Panc1 (cell line): ENCODE data around the gene SLC44A1. TPM values are rescaled to one million over a fixed set of nuclear protein-coding genes. Genes with fewer than 3 reads are reported as not detected.

ENCODE experiments used
- ATAC-seq: fragments of 200-7000 bp; cut with Tn5 transposase; 2 replicates; pipeline ENCODE4 v1.9.1; 2020; ENCODE audit warnings: mild to moderate bottlenecking, moderate library complexity
- BruUV-seq: library from RNA; stranded (reverse); fragments of 400-500 nt; replicated peaks from 2 replicates; lab custom pipeline; 2021; lab: Mats Ljungman, UMichigan
- CTCF ChIA-PET: fragments of 300-600 bp; sonication (Branson Sonifier 250); formaldehyde crosslinking; loops from one replicate; lab custom pipeline; 2022; ENCODE audit warnings: antibody characterized with exemption; lab: Charles Lee
- POLR2A ChIA-PET: fragments of 300-600 bp; sonication (Branson Sonifier 250); formaldehyde crosslinking; loops from one replicate; lab custom pipeline; 2022; ENCODE audit warnings: antibody characterized with exemption; lab: Charles Lee
- DNase-seq: peaks from one replicate; pipeline ENCODE4 v3.0.0-alpha.2; 2010; ENCODE audit warnings: low read depth, low spot score
- H3K27ac ChIP-seq: 2 replicates; pipeline ENCODE4 v1.5.1; 2011; ENCODE audit warnings: mild to moderate bottlenecking, low read length, inconsistent platforms
- H3K27me3 ChIP-seq: fragments of 200-500 bp; sonication (Bioruptor generic); 2 replicates; pipeline ENCODE4 v1.6.0; 2014; ENCODE audit warnings: low read length, inconsistent platforms; ENCODE audit not compliant: control insufficient read depth, insufficient read depth
- H3K36me3 ChIP-seq: fragments of 200-500 bp; sonication (Bioruptor generic); 2 replicates; pipeline ENCODE4 v1.5.1; 2014; ENCODE audit warnings: inconsistent platforms, mild to moderate bottlenecking, low read length, moderate library complexity; ENCODE audit not compliant: control insufficient read depth, insufficient read depth
- H3K4me1 ChIP-seq: 2 replicates; pipeline ENCODE4 v1.5.1; 2011; ENCODE audit warnings: inconsistent platforms, mild to moderate bottlenecking, low read length, moderate library complexity; ENCODE audit not compliant: control insufficient read depth, insufficient read depth
- H3K4me3 ChIP-seq, 2 experiments: 2 replicates each; pipeline ENCODE4 v1.5.1; 2011 to 2012; ENCODE audit warnings: low read depth in 2 of 2, low read length in 2 of 2, mild to moderate bottlenecking in 2 of 2, inconsistent platforms in 1 of 2, moderate library complexity in 1 of 2
- H3K9me3 ChIP-seq: fragments of 200-500 bp; sonication (Bioruptor generic); 2 replicates; pipeline ENCODE4 v1.5.1; 2014; ENCODE audit warnings: low read depth, mild to moderate bottlenecking, inconsistent platforms, low read length, moderate library complexity; ENCODE audit not compliant: control insufficient read depth, insufficient read depth
- CTCF ChIP-seq: fragments of 450-650 bp; IDR thresholded peaks from 2 replicates; pipeline ENCODE4 v1.5.1; 2017; ENCODE audit warnings: mild to moderate bottlenecking
- POLR2AphosphoS5 ChIP-seq: IDR thresholded peaks from 2 replicates; pipeline ENCODE4 v1.6.1; 2012; ENCODE audit warnings: mild to moderate bottlenecking, low read depth, low read length, moderate library complexity
- REST ChIP-seq, 2 experiments: IDR thresholded peaks; 2 replicates each; pipeline ENCODE4 v1.6.1; 2011 to 2012; ENCODE audit warnings: low read depth in 2 of 2, control low read depth in 1 of 2, low read length in 1 of 2, mild to moderate bottlenecking in 1 of 2, moderate library complexity in 1 of 2; ENCODE audit not compliant: insufficient read depth in 1 of 2
- SIN3A ChIP-seq: IDR thresholded peaks from 2 replicates; pipeline ENCODE4 v1.6.1; 2012; ENCODE audit warnings: low read depth, mild to moderate bottlenecking, low read length, moderate library complexity, borderline replicate concordance; ENCODE audit not compliant: insufficient read depth
- TCF7L2 ChIP-seq: IDR thresholded peaks from 2 replicates; pipeline ENCODE4 v1.6.1; 2011; ENCODE audit warnings: mild to moderate bottlenecking, low read depth, low read length, inconsistent platforms
- in situ Hi-C: cut with HindIII; loops from 2 replicates; pipeline ENCODE4 v1.10.0; 2016; ENCODE audit warnings: low sequenced_read_pairs, low pct_unique_long_range_greater_than_20kb
- intact Hi-C: fragments of 100-400 bp; cut with micrococcal nuclease; formaldehyde crosslinking; loops from one replicate; pipeline ENCODE4 v1.10.0; 2022; ENCODE audit not compliant: unreplicated experiment
- total RNA-seq: library from RNA; stranded (reverse); gene quantifications from one replicate; pipeline ENCODE4 v1.2.1, GENCODE V29; 2021; ENCODE audit not compliant: unreplicated experiment

The SLC44A1 gene
- total RNA-seq, 1 experiment from 2014 or later, result 8.7 TPM

- in situ Hi-C loops (no loop called here), intact Hi-C loops (no loop called here)
- no peaks in the 10 kb centered on the region for H3K36me3 ChIP-seq
- no peaks in the 10 kb centered on the region for H3K4me1 ChIP-seq
- H3K9me3 ChIP-seq, result no peaks in the 10 kb centered on the region
- ATAC-seq (no peak), DNase-seq (no peak)
- H3K4me3 ChIP-seq, result no peak overlapping the region
- no peaks in the 10 kb centered on the region for H3K27me3 ChIP-seq
- BruUV-seq, result no TSS peak
- no peak overlapping the region for H3K27ac ChIP-seq
- TF ChIP-seq REST (IDR thresholded peaks at IDR 0.05; ENCODE audit: insufficient read depth in 1 of 2, low read depth in 2 of 2, low read length in 1 of 2) (no peak), POLR2AphosphoS5 (no peak), TCF7L2 (no peak), CTCF (no peak), SIN3A (no peak)
- ChIA-PET CTCF (no interaction called here), POLR2A (no interaction called here)
Measured at GRCh38 chr9:105390871-105391270, 146.4 kb downstream of the SLC44A1 start.

- H3K4me3 ChIP-seq, result no peak overlapping the region
- intact Hi-C loops (no loop called here), in situ Hi-C loops (no loop called here)
- CTCF ChIA-PET, result no interaction called here
- H3K4me1 ChIP-seq, result no peaks in the 10 kb centered on the region
- H3K36me3 ChIP-seq, result no peaks in the 10 kb centered on the region
- TF ChIP-seq CTCF (no peak), POLR2AphosphoS5 (no peak), TCF7L2 (no peak), SIN3A (no peak), REST (IDR thresholded peaks at IDR 0.05; ENCODE audit: insufficient read depth in 1 of 2, low read depth in 2 of 2, low read length in 1 of 2) (no peak)
- no peaks in the 10 kb centered on the region for H3K27me3 ChIP-seq
- no peaks in the 10 kb centered on the region for H3K9me3 ChIP-seq
- DNase-seq, result no peak
- BruUV-seq, result no TSS peak
- ATAC-seq, result no peak
- POLR2A ChIA-PET, result no interaction called here
- H3K27ac ChIP-seq, result no peak overlapping the region
Measured at GRCh38 chr9:105391288-105391687, 146.8 kb downstream of the SLC44A1 start.
